Endothelial cell of umbilical vein (primary cell): ENCODE data around the gene SQSTM1. TPM values are rescaled to one million over a fixed set of nuclear protein-coding genes. Genes with fewer than 3 reads are reported as not detected.

Source experiments
- Bru-seq: library from RNA; stranded (reverse); fragments of 400-500 nt; gene quantifications from one replicate; lab custom pipeline; 2021; lab: Mats Ljungman, UMichigan
- BruChase-seq, 2 experiments: library from RNA; stranded (reverse); fragments of 400-500 nt; gene quantifications; one replicate each; lab custom pipeline; 2021; lab: Mats Ljungman, UMichigan
- BruUV-seq: library from RNA; stranded (reverse); fragments of 400-500 nt; replicated peaks from 2 replicates; lab custom pipeline; 2021; lab: Mats Ljungman, UMichigan
- CTCF ChIA-PET: fragments of 300-600, 350-600 bp; sonication (Branson Sonifier 250); formaldehyde crosslinking; loops from one replicate; lab custom pipeline; 2021; ENCODE audit warnings: antibody characterized with exemption, inconsistent platforms; lab: Charles Lee
- POLR2A ChIA-PET: fragments of 300-600, 350-600 bp; sonication (Branson Sonifier 250); formaldehyde crosslinking; loops from one replicate; lab custom pipeline; 2021; ENCODE audit warnings: antibody characterized with exemption, inconsistent platforms; lab: Charles Lee
- DNase-seq: peaks from one replicate; pipeline ENCODE4 v3.0.0-alpha.2; 2011; ENCODE audit warnings: low read depth, low spot score
- FAIRE-seq: peaks from 2 replicates; lab custom pipeline; 2011; peaks lifted over from hg19 to GRCh38; lab: Jason Lieb, UNC
- H2AFZ ChIP-seq: 2 replicates; pipeline ENCODE4 v1.6.0; 2012; ENCODE audit warnings: low read depth, low read length, control low read depth, inconsistent platforms
- H3K27ac ChIP-seq: 2 replicates; pipeline ENCODE4 v1.5.1; 2011; ENCODE audit warnings: low read depth, mild to moderate bottlenecking, control low read depth, low read length, moderate library complexity; ENCODE audit not compliant: insufficient read depth
- H3K27me3 ChIP-seq, 2 experiments: 2 replicates each; pipeline versions ENCODE4 v1.6.0 to v1.6.1; 2011; ENCODE audit warnings: low read length in 2 of 2, mixed read lengths in 1 of 2; ENCODE audit not compliant: control insufficient read depth in 2 of 2, insufficient read depth in 2 of 2
- H3K36me3 ChIP-seq, 2 experiments: 2 replicates in 1 of 2; 3 replicates in 1 of 2; pipeline ENCODE4 v1.5.1; 2011; ENCODE audit warnings: low read length in 2 of 2, mild to moderate bottlenecking in 1 of 2, moderate library complexity in 1 of 2; ENCODE audit not compliant: control insufficient read depth in 2 of 2, insufficient read depth in 2 of 2; ENCODE audit errors: extremely low read depth in 1 of 2
- H3K4me1 ChIP-seq: 3 replicates; pipeline ENCODE4 v1.5.1; 2011; ENCODE audit warnings: mild to moderate bottlenecking, low read length; ENCODE audit not compliant: control insufficient read depth, insufficient read depth; ENCODE audit errors: extremely low read depth
- H3K4me2 ChIP-seq: 2 replicates; pipeline ENCODE4 v1.6.1; 2011; ENCODE audit warnings: low read length, control low read depth, mixed read lengths; ENCODE audit not compliant: insufficient read depth
- H3K4me3 ChIP-seq, 3 experiments: fragments of 200-600 bp in 1 of 3; sonication (generic), shearing (Covaris generic) in 1 of 3; replicated peaks in 1 of 3; 2 replicates each; pipeline ENCODE4 v1.5.1; 2011 to 2016; ENCODE audit warnings: control low read depth in 3 of 3, low read length in 3 of 3, mild to moderate bottlenecking in 2 of 3, inconsistent platforms in 1 of 3, low read depth in 1 of 3, moderate library complexity in 1 of 3; ENCODE audit not compliant: insufficient read depth in 1 of 3
- H3K79me2 ChIP-seq: 2 replicates; pipeline ENCODE4 v1.6.0; 2012; ENCODE audit warnings: low read length, inconsistent platforms; ENCODE audit not compliant: control insufficient read depth, insufficient read depth
- H3K9ac ChIP-seq: replicated peaks from 2 replicates; pipeline ENCODE3; 2011; ENCODE audit warnings: low read length, control low read depth; ENCODE audit not compliant: insufficient read depth; ENCODE audit errors: extremely low read depth
- H3K9me1 ChIP-seq: replicated peaks from 3 replicates; pipeline ENCODE4 v1.6.0; 2011; ENCODE audit warnings: mild to moderate bottlenecking, low read length; ENCODE audit not compliant: control insufficient read depth, insufficient read depth; ENCODE audit errors: extremely low read depth
- H3K9me3 ChIP-seq: replicated peaks from 2 replicates; pipeline ENCODE4 v1.5.1; 2012; ENCODE audit warnings: low read length, inconsistent platforms; ENCODE audit not compliant: control insufficient read depth, insufficient read depth
- H4K20me1 ChIP-seq: replicated peaks from 2 replicates; pipeline ENCODE3; 2011; ENCODE audit warnings: mild to moderate bottlenecking, low read length; ENCODE audit not compliant: control insufficient read depth, insufficient read depth; ENCODE audit errors: extremely low read depth
- GATA2 ChIP-seq: IDR thresholded peaks from 2 replicates; pipeline ENCODE4 v1.7.0; 2011; ENCODE audit warnings: low read depth, mild to moderate bottlenecking, moderate library complexity, mixed read lengths, low read length; ENCODE audit not compliant: insufficient read length, insufficient read depth
- POLR2A ChIP-seq: IDR thresholded peaks from 2 replicates; pipeline ENCODE4 v1.6.1; 2012; ENCODE audit warnings: low read depth, mild to moderate bottlenecking, control low read depth, low read length
- POLR2AphosphoS5 ChIP-seq: IDR thresholded peaks from 2 replicates; pipeline ENCODE4 v1.6.1; 2012; ENCODE audit warnings: low read depth, mild to moderate bottlenecking, control low read depth, low read length, moderate library complexity; ENCODE audit not compliant: insufficient read depth
- dilution Hi-C: fragments of 300-500 bp; cut with MboI; formaldehyde crosslinking; loops from one replicate; pipeline ENCODE4 v1.15.0; 2019; ENCODE audit warnings: low sequenced_read_pairs; ENCODE audit not compliant: extremely low pct_ligation_motif_present
- intact Hi-C: fragments of 100-400 bp; cut with micrococcal nuclease; formaldehyde crosslinking; loops from one replicate; pipeline ENCODE4 v1.10.0; 2022
- long read RNA-seq: library from polyadenylated mRNA; stranded (forward); transcript quantifications from one replicate; pipeline ENCODE4 v2.0.0, GENCODE V29; 2021
- polyA minus RNA-seq, 3 experiments: library from RNA; depleted of rRNA, polyadenylated mRNA; stranded (reverse); fragments of >200 nt; gene quantifications; 1 replicate in 1 of 3; 2 replicates in 2 of 3; pipeline ENCODE4 v1.2.3, GENCODE V29; 2011
- polyA plus RNA-seq, 4 experiments: library from polyadenylated mRNA; depleted of rRNA in 3 of 4; stranded (reverse) in 3 of 4; unstranded in 1 of 4; fragments of >200 nt; gene quantifications; 2 replicates each; pipeline versions ENCODE4 v1.2.1 to v1.2.3, GENCODE V29; 2011 to 2012; ENCODE audit warnings: missing spikeins in 1 of 4
- total RNA-seq: library from RNA; stranded (reverse); gene quantifications from 2 replicates; pipeline ENCODE4 v1.2.3, GENCODE V29; 2021

The SQSTM1 gene
- total RNA-seq (316 and 346 TPM in 2 replicates), polyA plus RNA-seq (293 and 302 TPM in 2 replicates), polyA minus RNA-seq (329 and 383 TPM in 2 replicates), Bru-seq, nascent RNA (percentile 93 among the genes with signal in this experiment), BruChase-seq, experiment 1, labeled RNA remaining after a 6-hour chase (percentile 96 among the genes with signal in this experiment), BruChase-seq, experiment 2, labeled RNA remaining after a 2-hour chase (percentile 93 among the genes with signal in this experiment)
- polyA plus RNA-seq (2011; cell fraction: cytosol; rRNA removed), result 161 and 215 TPM in 2 replicates
- 318 and 450 TPM in 2 replicates for polyA plus RNA-seq (2011; cell fraction: nucleus; rRNA removed)
- polyA plus RNA-seq (2012), result 253 and 324 TPM in 2 replicates
- polyA minus RNA-seq (2011; cell fraction: cytosol; rRNA and poly(A)+ RNA removed), result 322 TPM
- 164 and 528 TPM in 2 replicates for polyA minus RNA-seq (2011; cell fraction: nucleus; rRNA and poly(A)+ RNA removed)
- long read RNA-seq, transcript SQSTM1-202 (8 exons, 2,986 nt), result major isoform, 337 of 546 reads
- long read RNA-seq, partial matches to known transcripts, result 52 of 546 reads
- long read RNA-seq, other reads (novel, unspliced or antisense), result 153 of 546 reads

DNA sequence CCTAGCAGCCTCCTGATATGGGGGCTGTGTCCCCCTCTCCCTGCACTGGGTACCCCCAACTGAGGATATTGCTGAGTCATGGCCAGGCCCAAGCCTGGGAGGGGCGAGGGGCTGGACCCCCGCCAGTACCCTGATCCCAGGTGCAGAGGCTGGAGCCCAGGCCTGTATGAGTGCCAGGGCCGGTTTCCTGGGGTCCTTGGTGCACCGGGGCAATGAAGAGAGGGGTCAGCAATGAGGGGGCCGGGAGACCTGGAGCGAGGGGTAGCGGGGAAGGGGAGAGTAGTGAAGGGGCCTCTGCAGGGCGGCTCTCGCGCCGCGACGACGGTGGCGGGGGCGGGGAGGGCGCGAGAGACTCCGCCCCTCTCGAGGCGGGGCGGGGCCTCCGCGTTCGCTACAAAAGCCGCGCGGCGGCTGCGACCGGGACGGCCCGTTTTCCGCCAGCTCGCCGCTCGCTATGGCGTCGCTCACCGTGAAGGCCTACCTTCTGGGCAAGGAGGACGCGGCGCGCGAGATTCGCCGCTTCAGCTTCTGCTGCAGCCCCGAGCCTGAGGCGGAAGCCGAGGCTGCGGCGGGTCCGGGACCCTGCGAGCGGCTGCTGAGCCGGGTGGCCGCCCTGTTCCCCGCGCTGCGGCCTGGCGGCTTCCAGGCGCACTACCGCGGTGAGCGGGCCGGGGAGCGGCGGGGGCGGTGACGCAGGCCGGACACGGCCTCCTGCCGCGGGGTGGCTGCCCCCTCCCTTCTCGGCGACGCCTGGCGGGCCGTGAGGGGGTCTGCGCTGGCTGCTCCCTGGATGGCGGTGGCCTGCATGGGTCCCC is at the start of gene SQSTM1:
Gene SQSTM1 (plus strand): TSS at position 423 of the 815 bp plus-strand sequence. CDS start 32 bp downstream, at position 455.
- DNase-seq (peak; percentile 80), FAIRE-seq (peak; percentile 83)
- no TSS peak for BruUV-seq
- Histone ChIP-seq H3K27ac (peak within 1 kb of the TSS; percentile 96), H3K4me3 (peak within 1 kb of the TSS; percentile 49 to 90 (median 82)), H3K9me3 (no peaks in the 10 kb centered on the region), H3K9me1 (no peaks in the 10 kb centered on the region), H3K4me1 (peaks cover 37% of the 10 kb centered on the region), H2AFZ (no peak within 1 kb of the TSS), H4K20me1 (peaks cover 10% of the 10 kb centered on the region), H3K27me3 (no peaks in the 10 kb centered on the region), H3K4me2 (peak within 1 kb of the TSS; percentile 88), H3K9ac (peak within 1 kb of the TSS; percentile 87), H3K79me2 (peaks cover 51% of the 10 kb centered on the region), H3K36me3 (peaks cover 22 to 30% of the 10 kb centered on the region in 2 experiments)
- intact Hi-C loops, result loop anchor here (1.0 to 5.0 kb wide), 6 partner anchors 38 to 263 kb away; partner anchors contain the start of genes MAML1, MRNIP and RNF130
- CTCF ChIA-PET, result interaction anchor here (0.6 to 2.6 kb wide), 4 partner anchors 19 to 88 kb away, joined by 3 to 21 read pairs (median 6); partner anchors contain the start of gene MAML1
- POLR2A ChIA-PET, result interaction anchor here (0.5 to 1.7 kb wide), 13 partner anchors 10 to 261 kb away, joined by 3 to 18 read pairs (median 6); partner anchors contain the start of genes HNRNPH1, MAML1 and MRNIP
- TF ChIP-seq GATA2 (no peak), POLR2A (peak; percentile 99), POLR2AphosphoS5 (peak; percentile 99)
- dilution Hi-C loops, result no loop called here
